HEK293 (cell line): Measurements from ENCODE around the gene GAS2L2.

ENCODE experiments used
- CTCF ChIP-seq: fragments of 450-650 bp; formaldehyde crosslinking; IDR thresholded peaks from 2 replicates; pipeline ENCODE4 v1.5.1; 2016; ENCODE audit warnings: missing biosample characterization, missing genetic modification characterization
- MYNN ChIP-seq: fragments of 450-650 bp; formaldehyde crosslinking; IDR thresholded peaks from 2 replicates; pipeline ENCODE4 v1.5.1; 2016; ENCODE audit warnings: missing biosample characterization, missing genetic modification characterization, borderline replicate concordance
- PRDM1 ChIP-seq: fragments of 450-650 bp; formaldehyde crosslinking; IDR thresholded peaks from 2 replicates; pipeline ENCODE4; 2016; ENCODE audit warnings: missing biosample characterization, missing genetic modification characterization
- PRDM4 ChIP-seq: fragments of 450-650 bp; formaldehyde crosslinking; IDR thresholded peaks from 2 replicates; pipeline ENCODE4 v1.5.1; 2017; ENCODE audit warnings: missing biosample characterization, missing genetic modification characterization
- REST ChIP-seq: fragments of 450-650 bp; formaldehyde crosslinking; IDR thresholded peaks from 2 replicates; pipeline ENCODE4 v1.5.1; 2016; ENCODE audit warnings: missing biosample characterization, missing genetic modification characterization
- YY1 ChIP-seq: fragments of 450-650 bp; formaldehyde crosslinking; IDR thresholded peaks from 2 replicates; pipeline ENCODE4 v1.5.1; 2018; ENCODE audit warnings: missing biosample characterization, missing genetic modification characterization
- ZFHX2 ChIP-seq: fragments of 450-650 bp; formaldehyde crosslinking; conservative IDR thresholded peaks from 2 replicates; pipeline ENCODE4 v1.5.1; 2016; ENCODE audit warnings: missing biosample characterization, missing genetic modification characterization
- ZNF138 ChIP-seq: fragments of 450-650 bp; formaldehyde crosslinking; IDR thresholded peaks from 2 replicates; pipeline ENCODE4 v1.5.1; 2016; ENCODE audit warnings: missing biosample characterization, missing genetic modification characterization, borderline replicate concordance
- ZNF184 ChIP-seq: fragments of 450-650 bp; IDR thresholded peaks from 2 replicates; pipeline ENCODE4 v1.5.1; 2018; ENCODE audit warnings: missing biosample characterization, mild to moderate bottlenecking, missing genetic modification characterization
- ZNF660 ChIP-seq: fragments of 450-650 bp; IDR thresholded peaks from 2 replicates; pipeline ENCODE4 v1.5.1; 2018; ENCODE audit warnings: missing biosample characterization, mild to moderate bottlenecking, missing genetic modification characterization
- ZNF776 ChIP-seq: fragments of 450-650 bp; formaldehyde crosslinking; IDR thresholded peaks from 2 replicates; pipeline ENCODE4 v1.5.0; 2017; ENCODE audit warnings: missing biosample characterization, missing genetic modification characterization, borderline replicate concordance

- TF ChIP-seq ZFHX2 (tag by site-specific recombination): no peak
- TF ChIP-seq CTCF (tag by site-specific recombination): no peak
- no peak for TF ChIP-seq PRDM4 (tag by site-specific recombination)
- no peak for TF ChIP-seq ZNF138
- no peak for TF ChIP-seq PRDM1 (tag by site-specific recombination)
- no peak for TF ChIP-seq YY1
- TF ChIP-seq ZNF776 (tag by site-specific recombination): no peak
- TF ChIP-seq ZNF184 (tag by site-specific recombination): no peak
- TF ChIP-seq MYNN: no peak
- no peak for TF ChIP-seq REST (tag by site-specific recombination)
- TF ChIP-seq ZNF660 (tag by site-specific recombination): no peak
Measured at GRCh38 chr17:35695613-35696012, 57.4 kb downstream of the GAS2L2 start.
